ENCODE measurements around the gene XXYLT1. TPM values are rescaled to one million over a fixed set of nuclear protein-coding genes. Genes with fewer than 3 reads are reported as not detected.

XXYLT1 gene
- total RNA-seq, 1 experiment from 2014 or later, result 53.9 TPM

DNA sequence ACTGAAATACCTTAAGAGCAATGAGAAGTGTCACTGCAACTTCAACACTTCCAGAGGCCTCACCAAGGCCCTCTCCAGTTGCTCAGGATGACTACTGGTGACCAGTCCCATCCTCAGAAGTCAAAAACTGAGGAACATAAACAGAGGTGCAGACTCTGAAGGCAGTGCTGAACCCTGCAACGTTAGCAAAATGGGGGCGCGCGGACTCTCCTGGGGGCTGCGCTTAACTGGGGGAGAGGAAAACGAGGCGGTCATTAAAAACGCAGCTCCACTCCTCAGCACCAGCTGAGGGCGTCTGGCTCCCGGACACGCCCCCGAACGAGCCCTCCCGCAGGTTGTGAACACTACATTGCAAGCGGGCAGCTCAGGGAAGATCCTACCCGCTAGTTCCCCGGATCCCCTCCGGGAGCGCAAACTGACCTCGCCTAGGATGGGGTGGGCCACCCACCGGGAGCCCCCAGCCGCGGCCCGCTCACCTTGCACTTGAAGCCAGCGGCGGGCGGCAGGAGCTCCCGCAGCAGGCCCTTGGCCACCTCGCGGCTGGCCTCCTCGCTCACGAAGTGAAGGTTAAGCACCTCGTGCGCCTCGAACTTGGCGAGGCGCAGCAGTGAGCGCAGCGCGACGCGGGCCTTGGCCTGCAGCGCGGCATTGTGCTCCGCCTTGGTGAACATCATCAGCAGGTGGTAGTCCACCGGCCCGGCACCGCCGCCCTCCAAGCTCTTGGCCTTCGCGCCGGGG is 711 bp downstream of the XXYLT1 start:
- H3K27ac ChIP-seq (ENCODE audit: low read depth, low read length, poor library complexity, severe bottlenecking), result peak overlapping the region; percentile 83

DNA sequence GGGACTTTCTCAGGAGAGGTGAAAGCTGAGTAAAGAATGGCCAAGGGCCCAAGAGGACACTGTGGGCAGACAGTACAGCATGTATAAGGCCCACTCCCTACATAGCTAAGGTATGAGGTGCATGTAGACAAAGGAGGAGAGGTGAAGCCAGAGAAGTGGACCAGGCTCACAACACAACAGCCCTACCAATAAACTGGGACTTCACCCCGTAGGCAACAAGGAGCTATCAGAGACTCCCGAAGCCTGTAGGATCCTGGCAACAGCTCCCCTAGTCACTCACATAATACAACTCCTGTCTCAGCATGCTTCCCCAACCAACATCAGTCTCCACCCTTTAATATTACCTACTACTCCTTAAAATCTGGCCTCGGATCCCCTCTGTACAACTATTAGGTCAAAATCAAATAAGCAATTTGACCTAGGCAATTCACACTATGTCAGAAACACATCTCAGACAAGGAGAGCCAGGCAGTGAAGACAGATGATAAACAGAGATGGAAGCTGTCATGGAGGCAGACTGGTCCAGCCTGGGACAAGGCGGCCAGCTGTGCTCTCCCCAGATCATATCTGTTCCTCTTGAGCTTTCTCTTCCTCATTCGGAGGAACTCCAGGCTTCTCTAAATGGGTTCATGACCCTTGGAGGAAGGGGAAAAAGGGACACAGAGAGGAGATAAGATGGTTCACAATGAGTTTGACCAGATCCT is 1.4 kb downstream of the XXYLT1 start:
- ChIA-PET POLR2A (ENCODE audit: low non-redundant PET) (no interaction called here), CTCF (interaction anchor here (0.5 to 2.4 kb wide), 4 partner anchors 9 to 587 kb away, joined by 3 to 18 read pairs (median 5); no protein-coding TSS in a partner anchor)
- Histone ChIP-seq H3K4me1 (ENCODE audit: insufficient read depth, low read length, poor library complexity, severe bottlenecking) (peaks cover 16% of the 10 kb centered on the region), H3K9me3 (ENCODE audit: low read depth, low read length, poor library complexity, severe bottlenecking) (no peaks in the 10 kb centered on the region), H3K4me3 (ENCODE audit: low read depth, low read length, poor library complexity, severe bottlenecking) (peak overlapping the region; percentile 67), H3K36me3 (ENCODE audit: insufficient read depth, low read length, poor library complexity, severe bottlenecking) (no peaks in the 10 kb centered on the region), H3K27me3 (replicated peaks; ENCODE audit: insufficient read depth, low read depth, low read length, poor library complexity) (no peaks in the 10 kb centered on the region), H3K27ac (ENCODE audit: low read depth, low read length, poor library complexity, severe bottlenecking) (peak overlapping the region; percentile 83)
- TSS peak; percentile 30 for BruUV-seq (replicated peaks)
- intact Hi-C loops (cut with micrococcal nuclease; ENCODE audit: unreplicated experiment), result loop anchor here (2.0 to 10.0 kb wide), 3 partner anchors 173 to 935 kb away; partner anchors contain the start of gene ACAP2
- TF ChIP-seq, protein P1, sequence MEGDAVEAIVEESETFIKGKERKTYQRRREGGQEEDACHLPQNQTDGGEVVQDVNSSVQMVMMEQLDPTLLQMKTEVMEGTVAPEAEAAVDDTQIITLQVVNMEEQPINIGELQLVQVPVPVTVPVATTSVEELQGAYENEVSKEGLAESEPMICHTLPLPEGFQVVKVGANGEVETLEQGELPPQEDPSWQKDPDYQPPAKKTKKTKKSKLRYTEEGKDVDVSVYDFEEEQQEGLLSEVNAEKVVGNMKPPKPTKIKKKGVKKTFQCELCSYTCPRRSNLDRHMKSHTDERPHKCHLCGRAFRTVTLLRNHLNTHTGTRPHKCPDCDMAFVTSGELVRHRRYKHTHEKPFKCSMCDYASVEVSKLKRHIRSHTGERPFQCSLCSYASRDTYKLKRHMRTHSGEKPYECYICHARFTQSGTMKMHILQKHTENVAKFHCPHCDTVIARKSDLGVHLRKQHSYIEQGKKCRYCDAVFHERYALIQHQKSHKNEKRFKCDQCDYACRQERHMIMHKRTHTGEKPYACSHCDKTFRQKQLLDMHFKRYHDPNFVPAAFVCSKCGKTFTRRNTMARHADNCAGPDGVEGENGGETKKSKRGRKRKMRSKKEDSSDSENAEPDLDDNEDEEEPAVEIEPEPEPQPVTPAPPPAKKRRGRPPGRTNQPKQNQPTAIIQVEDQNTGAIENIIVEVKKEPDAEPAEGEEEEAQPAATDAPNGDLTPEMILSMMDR (conservative IDR thresholded peaks at IDR 0.05; ENCODE audit: low read depth, low read length), result no peak
- no peak for TF ChIP-seq EZH2 (IDR thresholded peaks at IDR 0.05; ENCODE audit: borderline replicate concordance, low read depth, low read length, poor library complexity, severe bottlenecking)
- DNase-seq (ENCODE audit: low spot score), result no peak

More for the DNA sequence above, 711 bp downstream of the XXYLT1 start:
- Histone ChIP-seq H3K9me3 (ENCODE audit: low read depth, low read length, poor library complexity, severe bottlenecking) (no peaks in the 10 kb centered on the region), H3K27me3 (replicated peaks; ENCODE audit: insufficient read depth, low read depth, low read length, poor library complexity) (no peaks in the 10 kb centered on the region), H3K4me3 (ENCODE audit: low read depth, low read length, poor library complexity, severe bottlenecking) (peak overlapping the region; percentile 67), H3K4me1 (ENCODE audit: insufficient read depth, low read length, poor library complexity, severe bottlenecking) (peaks cover 16% of the 10 kb centered on the region), H3K36me3 (ENCODE audit: insufficient read depth, low read length, poor library complexity, severe bottlenecking) (no peaks in the 10 kb centered on the region)
- no peak for TF ChIP-seq EZH2 (IDR thresholded peaks at IDR 0.05; ENCODE audit: borderline replicate concordance, low read depth, low read length, poor library complexity, severe bottlenecking)
- TF ChIP-seq, protein P1 (conservative IDR thresholded peaks at IDR 0.05; ENCODE audit: low read depth, low read length), result no peak; the same call in 1 of the 2 replicates
- no TSS peak for BruUV-seq (replicated peaks)
- intact Hi-C loops (cut with micrococcal nuclease; ENCODE audit: unreplicated experiment), result loop anchor here (2.0 to 5.0 kb wide), 2 partner anchors 172 to 581 kb away; partner anchors contain the start of gene ACAP2
- DNase-seq (ENCODE audit: low spot score), result peak; percentile 82
- POLR2A ChIA-PET (ENCODE audit: low non-redundant PET), result interaction anchor here (0.6 to 0.7 kb wide), 2 partner anchors 22 to 172 kb away, joined by 10 to 11 read pairs; no protein-coding TSS in a partner anchor
- CTCF ChIA-PET, result interaction anchor here (0.6 to 2.4 kb wide), 5 partner anchors 9 to 599 kb away, joined by 3 to 18 read pairs (median 4); partner anchors contain the start of gene LSG1

DNA sequence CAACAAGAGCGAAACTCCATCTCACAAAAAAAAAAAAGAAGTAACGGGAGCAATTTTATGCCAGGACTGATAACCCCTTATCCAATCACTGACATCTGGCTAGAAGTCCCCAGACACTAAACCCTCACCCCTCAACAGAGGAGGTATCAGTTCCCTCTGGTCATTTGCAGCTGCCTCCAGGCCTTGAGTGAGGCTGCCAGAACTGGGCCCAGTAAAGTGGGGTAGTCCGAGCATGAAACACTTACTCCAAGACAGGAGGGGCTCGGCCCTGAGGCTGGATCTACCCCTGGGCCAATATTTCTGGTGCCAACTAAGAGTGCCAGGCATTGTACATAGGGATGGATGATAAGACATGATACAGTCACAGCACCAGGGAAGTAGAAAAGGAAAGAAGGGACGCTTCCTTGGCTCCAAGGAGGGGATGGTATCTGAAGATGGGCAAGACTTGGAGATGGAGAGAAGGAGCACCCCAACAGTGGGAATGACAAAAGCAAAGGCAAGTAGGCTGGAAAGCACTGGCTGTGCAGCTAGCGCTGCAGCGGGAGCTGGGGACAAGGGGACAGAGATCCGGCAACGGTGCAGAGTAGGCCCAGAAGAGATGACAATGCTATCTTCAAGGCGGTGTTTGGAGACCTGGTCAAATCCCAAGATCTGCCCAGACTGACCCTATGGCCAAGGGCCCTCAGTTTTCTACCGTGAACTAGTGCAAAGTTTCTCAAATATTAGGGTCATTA is 2.2 kb downstream of the XXYLT1 start:
- no peak for TF ChIP-seq EZH2 (IDR thresholded peaks at IDR 0.05; ENCODE audit: borderline replicate concordance, low read depth, low read length, poor library complexity, severe bottlenecking)
- TF ChIP-seq, protein P1 (conservative IDR thresholded peaks at IDR 0.05; ENCODE audit: low read depth, low read length), result no peak
- Histone ChIP-seq H3K4me3 (ENCODE audit: low read depth, low read length, poor library complexity, severe bottlenecking) (no peak overlapping the region), H3K27me3 (replicated peaks; ENCODE audit: insufficient read depth, low read depth, low read length, poor library complexity) (no peaks in the 10 kb centered on the region), H3K27ac (ENCODE audit: low read depth, low read length, poor library complexity, severe bottlenecking) (no peak overlapping the region), H3K36me3 (ENCODE audit: insufficient read depth, low read length, poor library complexity, severe bottlenecking) (no peaks in the 10 kb centered on the region), H3K9me3 (ENCODE audit: low read depth, low read length, poor library complexity, severe bottlenecking) (no peaks in the 10 kb centered on the region), H3K4me1 (ENCODE audit: insufficient read depth, low read length, poor library complexity, severe bottlenecking) (peaks cover 20% of the 10 kb centered on the region)
- intact Hi-C loops (cut with micrococcal nuclease; ENCODE audit: unreplicated experiment), result loop anchor here (10.0 kb wide), 1 partner anchor 934 kb away; no protein-coding TSS in a partner anchor
- POLR2A ChIA-PET (ENCODE audit: low non-redundant PET), result no interaction called here
- no TSS peak for BruUV-seq (replicated peaks)
- CTCF ChIA-PET, result interaction anchor here (0.5 kb wide), 1 partner anchor 538 kb away, joined by 6 read pairs; no protein-coding TSS in a partner anchor
- no peak for DNase-seq (ENCODE audit: low spot score)
